GM12878 (cell line): Measurements from ENCODE around the gene GPC5. TPM values are rescaled to one million over a fixed set of nuclear protein-coding genes. Genes with fewer than 3 reads are reported as not detected.

Experiments used
- ATAC-seq: fragments of 200-7000 bp; cut with Tn5 transposase; 3 replicates; pipeline ENCODE4 v1.9.1; 2020; ENCODE audit warnings: mild to moderate bottlenecking, moderate library complexity
- BruUV-seq: library from RNA; stranded (reverse); fragments of 400-500 nt; replicated peaks from 2 replicates; lab custom pipeline; 2021; lab: Mats Ljungman, UMichigan
- CTCF ChIA-PET: fragments of 300-600 bp; sonication (Branson Sonifier 250); formaldehyde crosslinking; extraction: SDS; loops from one replicate; lab custom pipeline; 2021; ENCODE audit warnings: inconsistent platforms; lab: Yijun Ruan, JAX
- POLR2A ChIA-PET: fragments of 350-600 bp; formaldehyde crosslinking; extraction: SDS; loops from one replicate; lab custom pipeline; 2021; ENCODE audit warnings: inconsistent platforms; lab: Charles Lee
- RAD21 ChIA-PET: fragments of 300-600 bp; sonication (Branson Sonifier 250); formaldehyde crosslinking; loops from one replicate; lab custom pipeline; 2023; ENCODE audit warnings: antibody characterized with exemption; ENCODE audit not compliant: unreplicated experiment; lab: Charles Lee
- SMC1A ChIA-PET: fragments of 300-600 bp; sonication (Branson Sonifier 250); formaldehyde crosslinking; loops from one replicate; lab custom pipeline; 2023; ENCODE audit not compliant: unreplicated experiment, uncharacterized antibody; lab: Charles Lee
- DNase-seq: peaks from one replicate; pipeline ENCODE4 v3.0.0-alpha.2; 2011; ENCODE audit warnings: low read depth, low spot score
- FAIRE-seq: peaks from 3 replicates; lab custom pipeline; 2011; peaks lifted over from hg19 to GRCh38; lab: Jason Lieb, UNC
- H2AFZ ChIP-seq: 2 replicates; pipeline ENCODE4 v1.6.0; 2011; ENCODE audit warnings: low read depth, low read length, control low read depth; ENCODE audit not compliant: control insufficient read depth
- H3K27ac ChIP-seq: 2 replicates; pipeline ENCODE4 v1.5.1; 2011; ENCODE audit warnings: control low read depth; ENCODE audit not compliant: control insufficient read depth, insufficient read depth
- H3K27me3 ChIP-seq, 2 experiments: replicated peaks in 1 of 2; 2 replicates each; pipeline versions ENCODE4 v1.6.0 to v1.6.1; 2011; ENCODE audit warnings: low read length in 1 of 2; ENCODE audit not compliant: control insufficient read depth in 2 of 2, insufficient read depth in 2 of 2
- H3K36me3 ChIP-seq, 2 experiments: 2 replicates each; pipeline ENCODE4 v1.5.1; 2011; ENCODE audit warnings: low read length in 1 of 2; ENCODE audit not compliant: control insufficient read depth in 2 of 2, insufficient read depth in 2 of 2
- H3K4me1 ChIP-seq: 2 replicates; pipeline ENCODE4 v1.6.1; 2011; ENCODE audit warnings: mild to moderate bottlenecking, low read length, moderate library complexity, mixed read lengths; ENCODE audit not compliant: control insufficient read depth, insufficient read depth
- H3K4me2 ChIP-seq: 2 replicates; pipeline ENCODE4 v1.6.0; 2011; ENCODE audit warnings: control low read depth; ENCODE audit not compliant: control insufficient read depth, insufficient read depth
- H3K4me3 ChIP-seq: fragments of 200-600 bp; sonication (generic); 2 replicates; pipeline ENCODE4 v1.5.1; 2016
- H3K79me2 ChIP-seq: 2 replicates; pipeline ENCODE4 v1.6.0; 2011; ENCODE audit warnings: low read length; ENCODE audit not compliant: control insufficient read depth, insufficient read depth
- H3K9ac ChIP-seq: 2 replicates; pipeline ENCODE4 v1.8.0; 2011; ENCODE audit warnings: low read length, control low read depth, mixed read lengths; ENCODE audit not compliant: control insufficient read depth, insufficient read depth
- H3K9me3 ChIP-seq: replicated peaks from 3 replicates; pipeline ENCODE4 v1.5.1; 2011; ENCODE audit warnings: mild to moderate bottlenecking, low read length; ENCODE audit not compliant: control insufficient read depth, insufficient read depth
- H4K20me1 ChIP-seq: 2 replicates; pipeline ENCODE4 v1.6.0; 2011; ENCODE audit not compliant: control insufficient read depth, insufficient read depth
- SMC3 ChIP-seq: IDR thresholded peaks from 2 replicates; pipeline ENCODE4 v1.6.1; 2011; ENCODE audit warnings: low read length, improper control_type of control experiment, borderline replicate concordance
- SPI1 ChIP-seq: IDR thresholded peaks from 2 replicates; pipeline ENCODE4 v1.6.1; 2011; ENCODE audit warnings: low read depth, mild to moderate bottlenecking, low read length, moderate library complexity, borderline replicate concordance; ENCODE audit not compliant: insufficient read depth
- SREBF1 ChIP-seq: IDR thresholded peaks from 2 replicates; pipeline ENCODE4 v1.6.1; 2012; ENCODE audit warnings: mild to moderate bottlenecking, low read length
- WGBS: methylation state at CpG from one replicate; pipeline ENCODE4 v1.1.6; 2016; ENCODE audit warnings: low lambda C conversion rate; ENCODE audit not compliant: insufficient replicate concordance, insufficient coverage; ENCODE audit errors: missing lambda C conversion rate; 5-methylcytosine and 5-hydroxymethylcytosine counted together
- in situ Hi-C: fragments of 300-500 bp; cut with MboI; formaldehyde crosslinking; loops from 9 replicates; pipeline ENCODE4 v1.14.3; 2018; ENCODE audit warnings: mixed read lengths
- intact Hi-C: fragments of 100-400 bp; cut with micrococcal nuclease; formaldehyde crosslinking; loops from one replicate; pipeline ENCODE4 v1.14.2; 2022; ENCODE audit not compliant: unreplicated experiment
- polyA plus RNA-seq, 11 experiments: library from polyadenylated mRNA; depleted of rRNA in 4 of 11; unstranded in 6 of 11; stranded (reverse) in 5 of 11; fragments of >200 nt; fragmentation: Nextera tagmentation in 4 of 11; fragmentation: Illumina TruSeq in 1 of 11; extraction: Ambion mirVana in 4 of 11; extraction: Trizol in 1 of 11; gene quantifications; 1 replicate in 1 of 11; 2 replicates in 10 of 11; pipeline versions ENCODE4 v1.2.1 to v1.2.3, GENCODE V29; 2011 to 2016; ENCODE audit warnings: inconsistent platforms in 2 of 11, missing spikeins in 2 of 11, low read depth in 1 of 11
- total RNA-seq, 4 experiments: library from RNA; depleted of rRNA in 3 of 4; stranded (reverse); fragments of >200 nt in 3 of 4; fragmentation: Illumina TruSeq in 1 of 4; extraction: Trizol in 1 of 4; gene quantifications; 2 replicates each; pipeline versions ENCODE4 v1.2.1 to v1.2.3, GENCODE V29; 2013 to 2021

GPC5 gene
- total and polyA plus RNA-seq, 10 of the 15 experiments (the other 5 are each of a cell fraction or from before 2014, with no cell fraction given): 0.05 to 0.87 (median 0.44) TPM; not detected in 1

DNA sequence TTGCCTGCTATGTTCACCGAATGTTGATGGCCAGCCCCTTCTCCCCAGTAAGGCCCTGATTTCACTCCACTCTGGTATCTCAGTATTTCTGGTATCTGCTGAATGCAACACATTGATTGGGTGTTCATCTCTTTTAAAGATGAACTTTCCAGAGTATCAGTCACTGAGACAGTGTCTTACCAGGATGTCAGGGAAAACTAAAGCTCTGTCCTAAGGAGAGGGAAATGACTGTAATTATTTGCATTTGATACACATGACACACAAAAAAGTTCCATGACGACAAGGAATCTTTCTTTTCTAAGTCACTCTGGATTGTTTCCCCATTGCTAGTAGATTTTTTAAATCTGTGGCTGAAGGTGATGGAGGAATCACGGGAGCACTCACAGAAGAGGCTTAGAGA, 2.2 kb downstream of the GPC5 start:
- H2AFZ ChIP-seq: no peak overlapping the region
- no peak for FAIRE-seq
- no peaks in the 10 kb centered on the region for H3K9me3 ChIP-seq
- H3K79me2 ChIP-seq: no peaks in the 10 kb centered on the region; the same call in 1 of the 2 replicates
- no peak for TF ChIP-seq SMC3
- ChIA-PET POLR2A (no interaction called here), SMC1A (interaction anchor here (0.5 to 1.6 kb wide), 3 partner anchors 20 to 57 kb away, joined by 3 read pairs; no protein-coding TSS in a partner anchor), RAD21 (no interaction called here), CTCF (interaction anchor here (0.9 to 1.5 kb wide), 3 partner anchors 87 to 321 kb away, joined by 3 to 4 read pairs (median 3); no protein-coding TSS in a partner anchor)
- H3K9ac ChIP-seq: no peak overlapping the region
- BruUV-seq: no TSS peak
- H3K27me3 ChIP-seq: peaks cover 0 to 2% of the 10 kb centered on the region in 2 experiments; a peak in 1 of 4 replicates
- intact Hi-C loops: no loop called here
- no peak overlapping the region for H3K27ac ChIP-seq
- no peak for DNase-seq
- H3K4me2 ChIP-seq: no peak overlapping the region
- WGBS: 43% methylated on average over 3 of the region's 3 CpGs
- no peaks in the 10 kb centered on the region for H3K36me3 ChIP-seq
- H3K4me1 ChIP-seq: peaks cover 3% of the 10 kb centered on the region; the same call in 1 of the 2 replicates
- ATAC-seq: no peak
- no peaks in the 10 kb centered on the region for H4K20me1 ChIP-seq
- H3K4me3 ChIP-seq: no peak overlapping the region
- in situ Hi-C loops: no loop called here

DNA sequence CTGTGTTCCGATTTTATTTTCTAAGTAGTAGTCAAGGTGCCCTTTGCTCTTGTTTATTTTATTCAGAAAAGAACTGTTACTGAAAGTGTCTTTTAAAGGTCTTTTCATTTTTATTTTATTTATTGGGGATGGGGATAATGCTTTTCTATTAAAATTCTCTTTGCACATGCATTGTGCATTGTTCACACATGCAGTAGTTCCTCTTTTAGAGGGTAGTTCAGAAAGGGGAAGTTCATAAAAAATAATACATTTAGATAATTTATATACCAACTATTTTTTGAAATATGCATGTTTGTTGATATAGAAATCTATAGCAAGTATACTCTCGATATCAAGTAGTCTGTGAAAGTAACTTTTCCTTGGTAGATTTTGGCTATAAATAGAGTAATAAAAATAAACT, 3.5 kb downstream of the GPC5 start:
- DNase-seq: no peak
- H2AFZ ChIP-seq: no peak overlapping the region
- BruUV-seq: no TSS peak
- peaks cover 3% of the 10 kb centered on the region; the same call in 1 of the 2 replicates for H3K4me1 ChIP-seq
- H3K9ac ChIP-seq: no peak overlapping the region
- 39% methylated on average over 2 of the region's 2 CpGs for WGBS
- ChIA-PET SMC1A (interaction anchor here (0.6 kb wide), 1 partner anchor 88 kb away, joined by 3 read pairs; no protein-coding TSS in a partner anchor), RAD21 (no interaction called here), CTCF (no interaction called here), POLR2A (no interaction called here)
- FAIRE-seq: no peak
- no peak for ATAC-seq
- H3K4me2 ChIP-seq: no peak overlapping the region
- no peak for TF ChIP-seq SREBF1
- TF ChIP-seq SPI1: peak; percentile 3; the same call in 1 of the 2 replicates
- no peaks in the 10 kb centered on the region for H4K20me1 ChIP-seq
- no peak overlapping the region for H3K4me3 ChIP-seq
- H3K9me3 ChIP-seq: no peaks in the 10 kb centered on the region
- no peaks in the 10 kb centered on the region for H3K36me3 ChIP-seq
- no peaks in the 10 kb centered on the region for H3K27me3 ChIP-seq
- intact Hi-C loops: no loop called here
- in situ Hi-C loops: no loop called here
- no peaks in the 10 kb centered on the region; the same call in 1 of the 2 replicates for H3K79me2 ChIP-seq
- no peak overlapping the region for H3K27ac ChIP-seq
